ENCODE results near the gene PHEX.

PHEX gene

DNA sequence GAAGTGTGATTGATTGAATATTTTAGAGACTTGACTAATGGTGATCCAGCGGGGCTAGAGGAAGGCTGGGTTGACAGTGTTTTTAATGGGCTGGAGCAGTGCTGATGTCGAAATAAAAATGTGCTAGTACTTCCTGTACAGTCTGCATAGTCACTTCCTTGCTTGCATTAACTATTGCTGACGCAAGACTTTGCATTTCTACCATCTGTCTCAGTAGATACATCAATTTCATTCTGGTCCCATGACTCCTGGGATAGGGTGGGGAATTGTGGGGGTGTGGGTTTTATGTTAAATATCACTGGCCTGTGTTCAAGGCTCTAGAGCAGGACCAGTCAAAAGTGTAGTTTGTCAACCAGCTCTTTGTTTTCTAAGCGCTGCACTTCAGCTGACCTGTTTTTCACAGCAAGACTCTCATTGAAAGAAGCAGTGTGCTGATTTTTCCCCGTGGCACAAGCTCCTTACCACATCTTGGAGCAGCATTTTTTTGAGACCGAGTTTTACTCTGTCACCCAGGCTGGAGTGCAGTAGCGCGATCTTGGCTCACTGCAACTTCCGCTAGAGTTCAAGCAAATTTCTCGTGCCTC lies 35.2 kb upstream of the PHEX start:
- TF ChIP-seq, protein P1, sequence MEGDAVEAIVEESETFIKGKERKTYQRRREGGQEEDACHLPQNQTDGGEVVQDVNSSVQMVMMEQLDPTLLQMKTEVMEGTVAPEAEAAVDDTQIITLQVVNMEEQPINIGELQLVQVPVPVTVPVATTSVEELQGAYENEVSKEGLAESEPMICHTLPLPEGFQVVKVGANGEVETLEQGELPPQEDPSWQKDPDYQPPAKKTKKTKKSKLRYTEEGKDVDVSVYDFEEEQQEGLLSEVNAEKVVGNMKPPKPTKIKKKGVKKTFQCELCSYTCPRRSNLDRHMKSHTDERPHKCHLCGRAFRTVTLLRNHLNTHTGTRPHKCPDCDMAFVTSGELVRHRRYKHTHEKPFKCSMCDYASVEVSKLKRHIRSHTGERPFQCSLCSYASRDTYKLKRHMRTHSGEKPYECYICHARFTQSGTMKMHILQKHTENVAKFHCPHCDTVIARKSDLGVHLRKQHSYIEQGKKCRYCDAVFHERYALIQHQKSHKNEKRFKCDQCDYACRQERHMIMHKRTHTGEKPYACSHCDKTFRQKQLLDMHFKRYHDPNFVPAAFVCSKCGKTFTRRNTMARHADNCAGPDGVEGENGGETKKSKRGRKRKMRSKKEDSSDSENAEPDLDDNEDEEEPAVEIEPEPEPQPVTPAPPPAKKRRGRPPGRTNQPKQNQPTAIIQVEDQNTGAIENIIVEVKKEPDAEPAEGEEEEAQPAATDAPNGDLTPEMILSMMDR (IDR thresholded peaks at IDR 0.05; ENCODE audit: low read depth, low read length) = no peak
- no peak overlapping the region for H3K4me3 ChIP-seq (ENCODE audit: low read depth, low read length)

- TF ChIP-seq, protein P1 (IDR thresholded peaks at IDR 0.05; ENCODE audit: low read depth, low read length) = no peak
- no peak overlapping the region for H3K4me3 ChIP-seq (ENCODE audit: low read depth, low read length)
Measured at GRCh38 chrX:21998037-21998436, 34.1 kb upstream of the PHEX start.

- TF ChIP-seq, protein P1 (IDR thresholded peaks at IDR 0.05; ENCODE audit: low read depth, low read length) = no peak
- H3K4me3 ChIP-seq (ENCODE audit: low read depth, low read length) = no peak overlapping the region
Measured at GRCh38 chrX:22004866-22005265, 27.3 kb upstream of the PHEX start.

- H3K4me3 ChIP-seq (ENCODE audit: low read depth, low read length) = no peak overlapping the region
- TF ChIP-seq, protein P1 (IDR thresholded peaks at IDR 0.05; ENCODE audit: low read depth, low read length) = no peak
Measured at GRCh38 chrX:22012051-22012450, 20.1 kb upstream of the PHEX start.

DNA sequence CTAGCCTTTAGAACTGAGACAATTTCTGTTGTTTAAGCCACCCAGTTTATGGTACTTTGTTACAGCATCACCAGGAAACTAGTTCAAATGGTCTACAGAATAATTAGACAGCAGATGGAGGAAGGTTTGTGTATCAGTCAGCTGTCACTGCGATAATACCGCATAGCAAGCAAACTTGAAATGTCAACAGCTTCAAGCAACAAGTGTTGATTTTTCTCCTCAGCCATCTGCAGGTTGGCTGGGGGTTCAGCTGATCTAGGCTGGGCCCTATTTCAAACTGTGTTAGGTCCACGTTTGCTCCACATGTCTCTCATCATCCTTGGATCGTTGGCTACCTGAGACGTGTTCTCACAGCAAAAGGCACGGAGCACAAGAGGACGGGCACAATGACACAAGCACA lies 19.2 kb upstream of the PHEX start:
- no peak overlapping the region for H3K4me3 ChIP-seq (ENCODE audit: low read depth, low read length)
- TF ChIP-seq, protein P1 (IDR thresholded peaks at IDR 0.05; ENCODE audit: low read depth, low read length) = no peak

GRCh38 chrX:22015139-22015750 lies 16.9 kb upstream of the PHEX start:
- TF ChIP-seq, protein P1 (IDR thresholded peaks at IDR 0.05; ENCODE audit: low read depth, low read length) = no peak

GRCh38 chrX:22021751-22022324 lies 10.3 kb upstream of the PHEX start:
- H3K4me3 ChIP-seq (ENCODE audit: low read depth, low read length) = no peak overlapping the region
- TF ChIP-seq, protein P1 (IDR thresholded peaks at IDR 0.05; ENCODE audit: low read depth, low read length) = no peak

More at GRCh38 chrX:22015139-22015750, 16.9 kb upstream of the PHEX start:
- H3K4me3 ChIP-seq (ENCODE audit: low read depth, low read length) = no peak overlapping the region
